Vagina (tissue), 2 donors: ENCODE measurements around the gene RHOV.

Source experiments
- POLR2AphosphoS5 ChIP-seq, 2 donors: sonication (generic); formaldehyde crosslinking; IDR thresholded peaks; one replicate each; pipeline ENCODE4 v1.9.0; 2017; ENCODE audit warnings: antibody characterized with exemption in 2 of 2, mild to moderate bottlenecking in 2 of 2, low read depth in 1 of 2; ENCODE audit not compliant: insufficient read depth in 1 of 2
- TF ChIP-seq, protein P1 (sequence below), 3 experiments: fragments of 450-650 bp in 2 of 3; fragments of 200-600 bp in 1 of 3; sonication (generic) in 1 of 3; IDR thresholded peaks; one replicate each; pipeline ENCODE4 v1.5.1; 2017 to 2019; ENCODE audit warnings: antibody characterized with exemption in 3 of 3, mild to moderate bottlenecking in 2 of 3, moderate library complexity in 2 of 3

GRCh38 chr15:40891810-40892446 lies 17.9 kb upstream of the RHOV start:
- TF ChIP-seq, protein P1, sequence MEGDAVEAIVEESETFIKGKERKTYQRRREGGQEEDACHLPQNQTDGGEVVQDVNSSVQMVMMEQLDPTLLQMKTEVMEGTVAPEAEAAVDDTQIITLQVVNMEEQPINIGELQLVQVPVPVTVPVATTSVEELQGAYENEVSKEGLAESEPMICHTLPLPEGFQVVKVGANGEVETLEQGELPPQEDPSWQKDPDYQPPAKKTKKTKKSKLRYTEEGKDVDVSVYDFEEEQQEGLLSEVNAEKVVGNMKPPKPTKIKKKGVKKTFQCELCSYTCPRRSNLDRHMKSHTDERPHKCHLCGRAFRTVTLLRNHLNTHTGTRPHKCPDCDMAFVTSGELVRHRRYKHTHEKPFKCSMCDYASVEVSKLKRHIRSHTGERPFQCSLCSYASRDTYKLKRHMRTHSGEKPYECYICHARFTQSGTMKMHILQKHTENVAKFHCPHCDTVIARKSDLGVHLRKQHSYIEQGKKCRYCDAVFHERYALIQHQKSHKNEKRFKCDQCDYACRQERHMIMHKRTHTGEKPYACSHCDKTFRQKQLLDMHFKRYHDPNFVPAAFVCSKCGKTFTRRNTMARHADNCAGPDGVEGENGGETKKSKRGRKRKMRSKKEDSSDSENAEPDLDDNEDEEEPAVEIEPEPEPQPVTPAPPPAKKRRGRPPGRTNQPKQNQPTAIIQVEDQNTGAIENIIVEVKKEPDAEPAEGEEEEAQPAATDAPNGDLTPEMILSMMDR (IDR thresholded peaks at IDR 0.05), result peak; percentile 9 to 45 (median 44)
- TF ChIP-seq POLR2AphosphoS5 (IDR thresholded peaks at IDR 0.05; ENCODE audit: insufficient read depth in 1 of 2, low read depth in 1 of 2), result peak in 1 of 2 donors; percentile 76
